Renal pelvis (tissue), 4 donors: ENCODE results near the gene NFE2L1. TPM values are rescaled to one million over a fixed set of nuclear protein-coding genes. Genes with fewer than 3 reads are reported as not detected.
"Not testable (repeated sequence)": the region's sequence is repeated elsewhere in the genome, so short reads cannot be mapped to it uniquely, and the experiment has no call there.

Experiments used
- DNase-seq: peaks from one replicate; pipeline ENCODE4 v3.0.0-alpha.2; 2013
- polyA plus RNA-seq, 3 donors: library from polyadenylated mRNA; unstranded; fragments of 120-200 nt; gene quantifications; one replicate each; pipeline ENCODE4 v1.2.1, GENCODE V29; 2013; ENCODE audit not compliant: insufficient read length in 3 of 3

NFE2L1 gene
- polyA plus RNA-seq, 3 donors: 224 to 246 (median 240) TPM

DNA sequence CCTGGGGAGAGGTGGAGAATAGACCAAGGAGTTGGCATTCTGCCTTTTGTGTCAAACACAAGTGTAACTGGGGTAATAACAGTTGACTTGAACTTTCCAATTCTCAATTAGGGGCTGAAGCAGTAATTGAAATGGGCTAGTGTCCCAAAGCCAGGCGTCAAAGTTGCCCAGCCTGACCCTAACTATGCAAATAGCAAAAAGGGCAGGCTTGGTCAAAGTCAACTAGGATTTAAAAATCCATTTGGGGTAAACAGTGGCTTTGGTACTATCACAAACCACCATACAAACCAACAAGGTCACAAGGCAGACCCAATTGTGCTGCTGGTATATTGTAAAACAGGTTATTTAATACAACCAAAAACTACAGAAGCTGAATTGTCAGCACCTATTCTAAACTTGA lies 18.0 kb downstream of the NFE2L1 start:
- DNase-seq: no peak

GRCh38 chr17:48066656-48067055 lies 18.5 kb downstream of the NFE2L1 start:
- no peak for DNase-seq

GRCh38 chr17:48067245-48067644 lies 19.1 kb downstream of the NFE2L1 start:
- DNase-seq: no peak

DNA sequence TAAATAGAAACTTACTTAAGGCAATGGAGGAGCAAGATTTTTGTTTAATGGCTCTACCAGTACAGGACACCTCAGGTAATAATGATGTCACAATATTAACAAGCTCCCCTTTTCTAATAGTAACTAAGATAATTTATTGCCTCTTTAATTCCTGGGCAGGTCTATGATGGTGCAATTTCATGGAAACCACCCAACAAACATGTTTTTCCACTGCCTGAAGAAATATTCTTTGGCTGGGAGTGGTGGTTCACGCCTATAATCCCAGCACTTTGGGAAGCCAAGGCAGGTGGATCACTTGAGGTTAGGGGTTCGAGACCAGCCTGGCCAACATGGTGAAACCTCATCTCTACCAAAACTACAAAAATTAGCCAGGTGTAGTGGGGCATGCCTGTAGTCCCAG lies 19.6 kb downstream of the NFE2L1 start:
- not testable (repeated sequence) for DNase-seq

GRCh38 chr17:48068491-48068961 lies 20.4 kb downstream of the NFE2L1 start:
- no peak for DNase-seq

DNA sequence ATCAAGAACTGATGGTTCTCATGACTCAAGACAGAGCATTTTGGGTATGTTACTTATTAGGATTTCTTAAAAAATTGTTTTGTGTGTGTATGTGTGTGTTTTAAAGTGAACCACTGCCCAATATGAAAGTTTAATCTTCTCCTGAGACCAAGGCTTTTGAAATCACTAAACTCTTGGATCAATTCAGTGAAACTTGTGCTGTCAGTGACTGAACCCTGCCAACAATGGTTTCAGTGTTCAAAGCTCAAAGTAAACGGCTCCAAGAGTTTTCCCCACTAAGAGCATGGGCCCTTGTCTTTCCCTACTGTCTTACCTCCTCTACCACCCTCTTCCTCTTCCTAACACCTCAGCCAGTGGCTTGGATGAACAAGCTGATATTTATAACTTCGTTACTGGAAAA lies 22.0 kb downstream of the NFE2L1 start:
- no peak for DNase-seq

- DNase-seq: no peak
Measured at GRCh38 chr17:48071654-48072053, 23.5 kb downstream of the NFE2L1 start.

DNA sequence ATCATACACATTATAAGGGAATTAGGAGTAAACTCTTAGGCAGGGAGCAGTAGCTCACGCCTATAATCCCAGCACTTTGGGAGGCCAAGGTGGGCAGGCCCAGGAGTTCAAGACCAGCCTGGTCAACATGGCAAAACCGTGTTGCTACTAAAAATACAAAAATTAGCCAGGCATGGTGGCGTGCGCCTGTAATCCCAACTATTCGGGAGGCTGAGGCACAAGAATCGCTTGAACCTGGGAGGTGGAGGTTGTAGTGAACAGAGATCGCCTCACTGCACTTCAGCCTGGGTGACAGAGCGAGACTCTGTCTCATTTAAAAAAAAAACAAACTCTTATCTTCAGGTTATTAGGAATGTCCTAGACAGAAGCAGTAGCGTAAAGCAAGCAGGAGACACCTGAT lies 24.7 kb downstream of the NFE2L1 start:
- not testable (repeated sequence) for DNase-seq

GRCh38 chr17:48073566-48074094 lies 25.5 kb downstream of the NFE2L1 start:
- DNase-seq: not testable (repeated sequence)

GRCh38 chr17:48074322-48075081 lies 26.3 kb downstream of the NFE2L1 start:
- DNase-seq: peak; percentile 80

- not testable (repeated sequence) for DNase-seq
Measured at GRCh38 chr17:48077152-48077551, 29.0 kb downstream of the NFE2L1 start.

- no peak for DNase-seq
Measured at GRCh38 chr17:48081858-48082257, 33.7 kb downstream of the NFE2L1 start.

DNA sequence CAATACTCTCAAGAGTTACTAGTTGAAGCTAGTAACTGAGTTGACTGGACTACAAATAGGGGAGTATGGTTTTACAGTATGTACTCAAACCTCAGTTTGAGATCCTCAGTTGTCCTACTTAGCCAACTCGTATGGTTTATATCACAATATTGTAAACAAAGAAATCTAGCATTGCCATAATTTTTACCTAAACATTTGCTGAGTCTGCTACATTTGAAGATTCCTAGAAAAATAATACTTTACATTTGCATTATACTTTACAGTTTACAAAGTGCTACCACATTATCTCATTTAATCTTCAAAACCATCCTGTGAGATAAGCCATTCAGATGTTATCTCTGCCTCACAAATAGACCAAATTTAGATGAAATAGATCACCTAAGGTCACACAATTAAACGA lies 36.8 kb downstream of the NFE2L1 start:
- DNase-seq: no peak

- DNase-seq: no peak
Measured at GRCh38 chr17:48093341-48094045, 45.3 kb downstream of the NFE2L1 start.

GRCh38 chr17:48095611-48096010 lies 47.5 kb downstream of the NFE2L1 start:
- no peak for DNase-seq

DNA sequence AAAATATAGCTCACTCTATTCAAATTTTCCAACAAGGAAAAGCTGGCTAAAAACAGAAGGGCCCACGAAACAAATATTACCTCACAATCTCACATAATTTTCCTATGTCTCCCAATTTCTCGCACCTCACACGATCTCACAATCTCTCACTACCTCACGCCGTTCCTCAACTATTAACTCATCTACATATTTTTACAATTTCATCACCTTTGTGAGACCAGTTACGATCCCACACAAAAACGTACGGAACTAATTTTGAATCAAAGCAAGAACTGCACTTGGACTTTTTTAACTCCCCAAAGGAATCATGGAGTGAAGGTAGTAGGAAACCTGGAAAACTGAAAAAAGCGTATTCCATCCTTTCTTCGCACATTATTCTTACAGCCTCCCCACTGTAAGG lies 52.0 kb downstream of the NFE2L1 start:
- no peak for DNase-seq

- DNase-seq: peak; percentile 72
Measured at GRCh38 chr17:48100591-48101011, 52.4 kb downstream of the NFE2L1 start.

DNA sequence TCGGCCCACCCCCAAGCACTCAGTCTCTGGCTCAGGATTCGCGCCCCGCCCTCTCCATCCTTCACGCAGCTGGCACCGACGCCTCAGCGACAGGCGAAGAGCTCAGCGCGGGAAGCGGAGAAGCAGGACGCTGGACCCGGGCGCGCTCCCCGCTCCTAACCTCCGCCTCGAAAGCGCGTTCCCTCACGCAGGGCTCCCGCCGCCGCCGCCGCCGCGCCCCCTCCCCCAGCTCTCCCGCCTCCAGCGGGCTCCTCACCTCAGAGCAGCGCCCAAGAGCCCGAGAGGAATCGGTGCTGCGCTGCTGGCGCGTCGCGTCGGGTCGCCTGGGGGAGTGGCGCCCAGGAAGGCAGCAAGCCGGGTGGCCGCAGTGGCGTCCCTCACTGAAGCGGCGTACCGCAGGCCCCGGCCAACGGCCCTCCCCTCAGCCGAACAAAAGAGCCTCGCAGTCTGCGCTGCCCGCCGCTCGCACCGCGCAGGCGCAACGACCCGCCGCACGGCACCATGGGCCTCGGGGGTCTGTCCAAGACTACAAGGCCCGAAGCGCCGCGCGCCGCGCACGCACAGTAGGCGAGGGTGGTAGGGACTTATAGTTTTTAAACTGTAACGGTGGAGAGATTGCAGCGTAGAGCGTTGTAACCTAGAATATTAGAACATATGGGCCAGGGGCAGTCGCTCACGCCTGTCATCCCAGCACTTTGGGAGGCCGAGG lies 53.0 kb downstream of the NFE2L1 start, which contains the start of gene CBX1:
Gene CBX1 (minus strand): TSS at position 467 of the 709 bp plus-strand sequence. CDS start 24,474 bp downstream, outside the sequence.
- peak; percentile 96 for DNase-seq

GRCh38 chr17:48102043-48102750 lies 54.0 kb downstream of the NFE2L1 start:
- DNase-seq: no peak

- DNase-seq: no peak
Measured at GRCh38 chr17:48102798-48103715, 54.9 kb downstream of the NFE2L1 start.
